Breast epithelium (tissue), 4 donors: ENCODE data around the gene GMDS. TPM values are rescaled to one million over a fixed set of nuclear protein-coding genes. Genes with fewer than 3 reads are reported as not detected.

Experiments
- DNase-seq, 2 donors: peaks; one replicate each; pipeline ENCODE4 v3.0.0-alpha.2; 2019; ENCODE audit warnings: low spot score in 2 of 2
- H3K27ac ChIP-seq, 2 donors: fragments of 200-600 bp; sonication (generic) in 1 of 2; one replicate each; pipeline ENCODE4 v1.5.1; 2016 to 2019; ENCODE audit warnings: mild to moderate bottlenecking in 1 of 2
- H3K27me3 ChIP-seq, 2 donors: fragments of 200-600 bp; sonication (generic) in 1 of 2; one replicate each; pipeline versions ENCODE4 v1.5.1 to v1.6.0; 2017 to 2019; ENCODE audit warnings: control low read depth in 1 of 2, mild to moderate bottlenecking in 1 of 2
- H3K36me3 ChIP-seq: fragments of 200-600 bp; one replicate; pipeline ENCODE4 v1.5.1; 2019
- H3K4me1 ChIP-seq, 2 donors: fragments of 200-600 bp; sonication (generic); one replicate each; pipeline ENCODE4 v1.5.1; 2016 to 2019; ENCODE audit warnings: control low read depth in 1 of 2
- H3K4me3 ChIP-seq, 3 donors: fragments of 200-600 bp; sonication (generic); 1 replicate in 2 of 3; 2 replicates in 1 of 3; pipeline ENCODE4 v1.5.1; 2016 to 2019; ENCODE audit warnings: mild to moderate bottlenecking in 3 of 3, moderate library complexity in 2 of 3
- H3K9me3 ChIP-seq, 2 donors: fragments of 200-600 bp; sonication (generic) in 1 of 2; one replicate each; pipeline ENCODE4 v1.5.1; 2016 to 2019; ENCODE audit warnings: control low read depth in 1 of 2
- CTCF ChIP-seq, 3 donors: fragments of 450-650 bp; IDR thresholded peaks; one replicate each; pipeline ENCODE4 v1.5.1; 2016 to 2017; ENCODE audit warnings: antibody characterized with exemption in 3 of 3, mild to moderate bottlenecking in 3 of 3, moderate library complexity in 3 of 3
- POLR2A ChIP-seq: fragments of 450-650 bp; IDR thresholded peaks from one replicate; pipeline ENCODE4 v1.6.1; 2016; ENCODE audit warnings: antibody characterized with exemption, mild to moderate bottlenecking, moderate library complexity
- POLR2AphosphoS5 ChIP-seq, 3 donors: sonication (generic); formaldehyde crosslinking; IDR thresholded peaks; one replicate each; pipeline ENCODE4 v1.6.1; 2017; ENCODE audit warnings: antibody characterized with exemption in 3 of 3
- intact Hi-C: fragments of 100-400 bp; cut with DNase I; formaldehyde crosslinking; loops from one replicate; pipeline ENCODE4 v1.15.1; 2023; ENCODE audit warnings: low total_unique reads
- total RNA-seq, 3 donors: library from RNA; depleted of rRNA; stranded (reverse); fragments of >200 nt; gene quantifications; one replicate each; pipeline ENCODE4 v1.1.0, GENCODE V29; 2016

The GMDS gene
- total RNA-seq, 3 donors from 2014 or later, result 7.5 to 29.2 (median 17.0) TPM

- no peak overlapping the region for H3K4me3 ChIP-seq
- intact Hi-C loops, result no loop called here
- H3K27me3 ChIP-seq, result no peaks in the 10 kb centered on the region
- no peaks in the 10 kb centered on the region for H3K4me1 ChIP-seq
- no peaks in the 10 kb centered on the region for H3K36me3 ChIP-seq
- no peak for DNase-seq
- H3K9me3 ChIP-seq, result peaks cover 0 to 8% of the 10 kb centered on the region in 2 donors
- no peak overlapping the region for H3K27ac ChIP-seq
- TF ChIP-seq CTCF (IDR thresholded peaks at IDR 0.05) (no peak), POLR2AphosphoS5 (IDR thresholded peaks at IDR 0.05) (no peak), POLR2A (no peak)
Measured at GRCh38 chr6:1730882-1731281, 514.5 kb downstream of the GMDS start.

- H3K36me3 ChIP-seq, result no peaks in the 10 kb centered on the region
- intact Hi-C loops, result loop anchor here (5.0 kb wide), 1 partner anchor 508 kb away; no protein-coding TSS in a partner anchor
- no peaks in the 10 kb centered on the region for H3K27me3 ChIP-seq
- H3K4me3 ChIP-seq, result no peak overlapping the region
- peaks cover 0 to 8% of the 10 kb centered on the region in 2 donors for H3K9me3 ChIP-seq
- TF ChIP-seq POLR2AphosphoS5 (IDR thresholded peaks at IDR 0.05), result no peak
- no peak overlapping the region for H3K27ac ChIP-seq
- DNase-seq, result no peak
- no peaks in the 10 kb centered on the region for H3K4me1 ChIP-seq
Measured at GRCh38 chr6:1729750-1730140, 515.7 kb downstream of the GMDS start.

GRCh38 chr6:1729133-1729749, 516.2 kb downstream of the GMDS start:
- Histone ChIP-seq H3K4me1 (no peaks in the 10 kb centered on the region), H3K4me3 (no peak overlapping the region), H3K27ac (no peak overlapping the region), H3K27me3 (no peaks in the 10 kb centered on the region), H3K36me3 (no peaks in the 10 kb centered on the region), H3K9me3 (peaks cover 0 to 8% of the 10 kb centered on the region in 2 donors)
- intact Hi-C loops, result loop anchor here (5.0 kb wide), 1 partner anchor 508 kb away; no protein-coding TSS in a partner anchor
- DNase-seq, result no peak
- no peak for TF ChIP-seq CTCF (IDR thresholded peaks at IDR 0.05)
- no peak for TF ChIP-seq POLR2AphosphoS5 (IDR thresholded peaks at IDR 0.05)
- TF ChIP-seq POLR2A, result no peak

GRCh38 chr6:1726341-1726768, 519.0 kb downstream of the GMDS start:
- intact Hi-C loops, result loop anchor here (5.0 kb wide), 1 partner anchor 511 kb away; no protein-coding TSS in a partner anchor

GRCh38 chr6:1724616-1725015, 520.8 kb downstream of the GMDS start:
- intact Hi-C loops, result loop anchor here (5.0 kb wide), 1 partner anchor 513 kb away; no protein-coding TSS in a partner anchor
- TF ChIP-seq POLR2AphosphoS5 (IDR thresholded peaks at IDR 0.05) (no peak), POLR2A (no peak), CTCF (IDR thresholded peaks at IDR 0.05) (no peak)
- no peaks in the 10 kb centered on the region for H3K9me3 ChIP-seq
- DNase-seq, result peak in 1 of 2 donors; percentile 84
- H3K36me3 ChIP-seq, result no peaks in the 10 kb centered on the region
- no peaks in the 10 kb centered on the region for H3K4me1 ChIP-seq
- peak overlapping the region; percentile 42 to 54 for H3K27ac ChIP-seq
- H3K27me3 ChIP-seq, result no peaks in the 10 kb centered on the region
- H3K4me3 ChIP-seq, result no peak overlapping the region

More at GRCh38 chr6:1726341-1726768, 519.0 kb downstream of the GMDS start:
- no peaks in the 10 kb centered on the region for H3K27me3 ChIP-seq
- no peak overlapping the region for H3K27ac ChIP-seq
- TF ChIP-seq CTCF (IDR thresholded peaks at IDR 0.05) (no peak), POLR2AphosphoS5 (IDR thresholded peaks at IDR 0.05) (no peak), POLR2A (no peak)
- no peak for DNase-seq
- no peaks in the 10 kb centered on the region for H3K36me3 ChIP-seq
- peaks cover 0 to 8% of the 10 kb centered on the region in 2 donors for H3K9me3 ChIP-seq
- no peaks in the 10 kb centered on the region for H3K4me1 ChIP-seq
- no peak overlapping the region for H3K4me3 ChIP-seq
